Right lobe of liver (tissue), 4 donors: ENCODE data around the gene ADARB2.

Source experiments
- POLR2A ChIP-seq: fragments of 450-650 bp; IDR thresholded peaks from one replicate; pipeline ENCODE4 v1.6.1; 2017; ENCODE audit warnings: antibody characterized with exemption, mild to moderate bottlenecking
- TF ChIP-seq, protein P1 (sequence below), 4 donors: fragments of 200-600 bp in 3 of 4; fragments of 450-650 bp in 1 of 4; IDR thresholded peaks; one replicate each; pipeline versions ENCODE4 v1.5.1 to v1.8.0; 2016 to 2022; ENCODE audit warnings: antibody characterized with exemption in 4 of 4, mild to moderate bottlenecking in 2 of 4
- donor health status: DM: no; HTN: no; CAD: no.
- donor health status: DM: no; HTN: no; CAD: no.
- donor health status: DM: no; HTN: yes; CAD: no.

DNA sequence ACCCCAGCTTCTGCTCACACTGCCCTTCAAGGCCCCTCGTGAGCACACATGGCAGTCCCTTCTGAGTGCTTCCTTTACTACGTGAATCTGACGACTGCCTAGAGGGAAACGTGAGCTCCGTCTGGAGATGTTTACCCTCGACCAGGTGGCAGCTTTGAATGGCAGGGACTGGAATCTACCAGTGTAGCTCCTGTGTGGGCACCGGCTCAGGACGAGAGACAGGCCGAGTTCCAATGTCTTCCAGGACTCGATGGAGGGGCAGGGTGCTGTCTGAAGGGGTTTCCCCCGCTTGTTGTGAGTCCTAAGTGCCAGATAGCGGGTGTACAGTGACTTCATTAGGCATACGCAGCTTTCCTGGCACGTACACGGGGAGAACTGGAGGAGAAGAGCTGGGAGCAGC, 229.9 kb downstream of the ADARB2 start:
- no peak for TF ChIP-seq POLR2A
- TF ChIP-seq, protein P1, sequence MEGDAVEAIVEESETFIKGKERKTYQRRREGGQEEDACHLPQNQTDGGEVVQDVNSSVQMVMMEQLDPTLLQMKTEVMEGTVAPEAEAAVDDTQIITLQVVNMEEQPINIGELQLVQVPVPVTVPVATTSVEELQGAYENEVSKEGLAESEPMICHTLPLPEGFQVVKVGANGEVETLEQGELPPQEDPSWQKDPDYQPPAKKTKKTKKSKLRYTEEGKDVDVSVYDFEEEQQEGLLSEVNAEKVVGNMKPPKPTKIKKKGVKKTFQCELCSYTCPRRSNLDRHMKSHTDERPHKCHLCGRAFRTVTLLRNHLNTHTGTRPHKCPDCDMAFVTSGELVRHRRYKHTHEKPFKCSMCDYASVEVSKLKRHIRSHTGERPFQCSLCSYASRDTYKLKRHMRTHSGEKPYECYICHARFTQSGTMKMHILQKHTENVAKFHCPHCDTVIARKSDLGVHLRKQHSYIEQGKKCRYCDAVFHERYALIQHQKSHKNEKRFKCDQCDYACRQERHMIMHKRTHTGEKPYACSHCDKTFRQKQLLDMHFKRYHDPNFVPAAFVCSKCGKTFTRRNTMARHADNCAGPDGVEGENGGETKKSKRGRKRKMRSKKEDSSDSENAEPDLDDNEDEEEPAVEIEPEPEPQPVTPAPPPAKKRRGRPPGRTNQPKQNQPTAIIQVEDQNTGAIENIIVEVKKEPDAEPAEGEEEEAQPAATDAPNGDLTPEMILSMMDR (IDR thresholded peaks at IDR 0.05) = no peak
